GM12878 (cell line): ENCODE data around the gene DCDC1. TPM values are rescaled to one million over a fixed set of nuclear protein-coding genes. Genes with fewer than 3 reads are reported as not detected.
A peak's percentile ranks its signal among the peaks of the same experiment; 100 is the strongest.

Experiments
- ATF7 ChIP-seq: fragments of 450-650 bp; IDR thresholded peaks from 2 replicates; pipeline ENCODE4 v1.6.1; 2016; ENCODE audit warnings: low read depth, mild to moderate bottlenecking
- CBX3 ChIP-seq: fragments of 200-600 bp; sonication (generic); IDR thresholded peaks from 2 replicates; pipeline ENCODE4 v1.6.1; 2016; ENCODE audit warnings: low read depth, borderline replicate concordance
- CBX5 ChIP-seq: sonication (generic); IDR thresholded peaks from 2 replicates; pipeline ENCODE4 v1.6.1; 2016; ENCODE audit warnings: low read depth, moderate library complexity, mild to moderate bottlenecking, inconsistent platforms
- CHD1 ChIP-seq: IDR thresholded peaks from 2 replicates; pipeline ENCODE4 v1.6.1; 2012; ENCODE audit warnings: low read depth, low read length, improper control_type of control experiment
- CREB1 ChIP-seq: IDR thresholded peaks from 2 replicates; pipeline ENCODE4 v1.6.1; 2012; ENCODE audit warnings: low read depth, mild to moderate bottlenecking, inconsistent platforms
- DPF2 ChIP-seq: fragments of 450-650 bp; IDR thresholded peaks from 2 replicates; pipeline ENCODE4 v1.6.1; 2017; ENCODE audit warnings: mild to moderate bottlenecking
- EP300 ChIP-seq, 2 experiments: fragments of 150-350 bp in 1 of 2; IDR thresholded peaks; 2 replicates each; pipeline ENCODE4 v1.6.1; 2011 to 2012; ENCODE audit warnings: low read depth in 2 of 2, low read length in 2 of 2, borderline replicate concordance in 1 of 2, improper control_type of control experiment in 1 of 2, inconsistent platforms in 1 of 2; ENCODE audit not compliant: control insufficient read depth in 1 of 2
- HDAC2 ChIP-seq: fragments of 200-600 bp; sonication (generic); IDR thresholded peaks from 2 replicates; pipeline ENCODE4 v1.6.1; 2017
- IKZF2 ChIP-seq, 2 experiments: fragments of 450-650 bp; IDR thresholded peaks; 2 replicates each; pipeline ENCODE4 v1.6.1; 2017; ENCODE audit warnings: mild to moderate bottlenecking in 2 of 2, moderate library complexity in 2 of 2
- IRF4 ChIP-seq: IDR thresholded peaks from 2 replicates; pipeline ENCODE4 v1.6.1; 2011; ENCODE audit warnings: low read depth, low read length
- IRF5 ChIP-seq: fragments of 450-650 bp; IDR thresholded peaks from 2 replicates; pipeline ENCODE4 v1.6.1; 2017; ENCODE audit warnings: borderline replicate concordance
- JUND ChIP-seq: IDR thresholded peaks from 2 replicates; pipeline ENCODE4 v1.6.1; 2012; ENCODE audit warnings: low read depth, mild to moderate bottlenecking, low read length, improper control_type of control experiment, moderate library complexity
- LARP7 ChIP-seq: fragments of 450-650 bp; IDR thresholded peaks from 2 replicates; pipeline ENCODE4 v1.6.1; 2017; ENCODE audit warnings: mild to moderate bottlenecking
- PAX8 ChIP-seq: fragments of 450-650 bp; IDR thresholded peaks from 2 replicates; pipeline ENCODE4 v1.6.1; 2017; ENCODE audit warnings: mild to moderate bottlenecking, moderate library complexity
- RAD21 ChIP-seq: IDR thresholded peaks from 2 replicates; pipeline ENCODE4 v1.6.1; 2011; ENCODE audit warnings: mild to moderate bottlenecking, low read depth, low read length, moderate library complexity; ENCODE audit not compliant: insufficient read depth
- RAD51 ChIP-seq: fragments of 450-650 bp; IDR thresholded peaks from 2 replicates; pipeline ENCODE4 v1.6.1; 2016; ENCODE audit warnings: moderate library complexity, mild to moderate bottlenecking, inconsistent platforms
- RBBP5 ChIP-seq: fragments of 200-600 bp; sonication (generic); conservative IDR thresholded peaks from 2 replicates; pipeline ENCODE4 v1.6.1; 2016
- REST ChIP-seq: IDR thresholded peaks from 2 replicates; pipeline ENCODE4 v1.6.1; 2012; ENCODE audit warnings: mild to moderate bottlenecking, low read depth, low read length
- SKIL ChIP-seq: fragments of 450-650 bp; IDR thresholded peaks from 2 replicates; pipeline ENCODE4 v1.6.1; 2017; ENCODE audit warnings: mild to moderate bottlenecking, low read depth, inconsistent platforms; ENCODE audit not compliant: poor library complexity, severe bottlenecking
- ZNF622 ChIP-seq: fragments of 450-650 bp; IDR thresholded peaks from 2 replicates; pipeline ENCODE4 v1.6.1; 2017; ENCODE audit warnings: mild to moderate bottlenecking, inconsistent platforms
- ZSCAN29 ChIP-seq: fragments of 450-650 bp; IDR thresholded peaks from 2 replicates; pipeline ENCODE4 v1.6.1; 2017; ENCODE audit warnings: mild to moderate bottlenecking, moderate library complexity
- ZZZ3 ChIP-seq: IDR thresholded peaks from 2 replicates; pipeline ENCODE4 v1.6.1; 2011; ENCODE audit warnings: low read depth; ENCODE audit not compliant: control insufficient read depth, insufficient read length
- polyA plus RNA-seq, 11 experiments: library from polyadenylated mRNA; depleted of rRNA in 4 of 11; unstranded in 6 of 11; stranded (reverse) in 5 of 11; fragments of >200 nt; fragmentation: Nextera tagmentation in 4 of 11; fragmentation: Illumina TruSeq in 1 of 11; extraction: Ambion mirVana in 4 of 11; extraction: Trizol in 1 of 11; gene quantifications; 1 replicate in 1 of 11; 2 replicates in 10 of 11; pipeline versions ENCODE4 v1.2.1 to v1.2.3, GENCODE V29; 2011 to 2016; ENCODE audit warnings: inconsistent platforms in 2 of 11, missing spikeins in 2 of 11, low read depth in 1 of 11
- total RNA-seq, 4 experiments: library from RNA; depleted of rRNA in 3 of 4; stranded (reverse); fragments of >200 nt in 3 of 4; fragmentation: Illumina TruSeq in 1 of 4; extraction: Trizol in 1 of 4; gene quantifications; 2 replicates each; pipeline versions ENCODE4 v1.2.1 to v1.2.3, GENCODE V29; 2013 to 2021
- TF ChIP-seq, protein P1 (sequence below): IDR thresholded peaks from 2 replicates; pipeline ENCODE4 v1.6.1; 2012; ENCODE audit warnings: low read depth, low read length, improper control_type of control experiment

Gene DCDC1
- total and polyA plus RNA-seq, 10 of the 15 experiments (the other 5 are each of a cell fraction or from before 2014, with no cell fraction given), result not detected

GRCh38 chr11:31369348-31370329 lies at the start of gene DCDC1, which contains the start of gene DNAJC24 (continued):
- no peak; a peak in 1 of 4 replicates for TF ChIP-seq IKZF2 (IDR thresholded peaks at IDR 0.05)
- TF ChIP-seq LARP7, result peak; percentile 80
- no peak for TF ChIP-seq REST
- TF ChIP-seq DPF2, result 0 out of 2 replicates have a peak, but pooled peaks have one; percentile 32
- TF ChIP-seq RAD21, result no peak
- peak; percentile 90 for TF ChIP-seq CREB1
- no peak for TF ChIP-seq RAD51
- no peak for TF ChIP-seq ZZZ3
- TF ChIP-seq EP300 (IDR thresholded peaks at IDR 0.05; ENCODE audit: borderline replicate concordance in 1 of 2, control insufficient read depth in 1 of 2, low read depth in 2 of 2, low read length in 2 of 2), result no peak; a peak in 1 of 4 replicates
- TF ChIP-seq IRF4, result 0 out of 2 replicates have a peak, but pooled peaks have one; percentile 50
- TF ChIP-seq IRF5, result no peak
- TF ChIP-seq CHD1, result peak; percentile 67; the same call in 1 of the 2 replicates
- TF ChIP-seq CBX5, result peak; percentile 91
- TF ChIP-seq RBBP5, result no peak
- no peak for TF ChIP-seq ZSCAN29
- no peak for TF ChIP-seq PAX8
- TF ChIP-seq HDAC2, result no peak
- TF ChIP-seq SKIL, result no peak
- no peak for TF ChIP-seq CBX3
- TF ChIP-seq ATF7, result 0 out of 2 replicates have a peak, but pooled peaks have one; percentile 27
- TF ChIP-seq, protein P1, sequence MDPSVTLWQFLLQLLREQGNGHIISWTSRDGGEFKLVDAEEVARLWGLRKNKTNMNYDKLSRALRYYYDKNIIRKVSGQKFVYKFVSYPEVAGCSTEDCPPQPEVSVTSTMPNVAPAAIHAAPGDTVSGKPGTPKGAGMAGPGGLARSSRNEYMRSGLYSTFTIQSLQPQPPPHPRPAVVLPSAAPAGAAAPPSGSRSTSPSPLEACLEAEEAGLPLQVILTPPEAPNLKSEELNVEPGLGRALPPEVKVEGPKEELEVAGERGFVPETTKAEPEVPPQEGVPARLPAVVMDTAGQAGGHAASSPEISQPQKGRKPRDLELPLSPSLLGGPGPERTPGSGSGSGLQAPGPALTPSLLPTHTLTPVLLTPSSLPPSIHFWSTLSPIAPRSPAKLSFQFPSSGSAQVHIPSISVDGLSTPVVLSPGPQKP, result peak; percentile 93
- no peak for TF ChIP-seq ZNF622
- TF ChIP-seq JUND, result 0 out of 2 replicates have a peak, but pooled peaks have one; percentile 24
